ENCODE data around the gene PPDPF.

DNA sequence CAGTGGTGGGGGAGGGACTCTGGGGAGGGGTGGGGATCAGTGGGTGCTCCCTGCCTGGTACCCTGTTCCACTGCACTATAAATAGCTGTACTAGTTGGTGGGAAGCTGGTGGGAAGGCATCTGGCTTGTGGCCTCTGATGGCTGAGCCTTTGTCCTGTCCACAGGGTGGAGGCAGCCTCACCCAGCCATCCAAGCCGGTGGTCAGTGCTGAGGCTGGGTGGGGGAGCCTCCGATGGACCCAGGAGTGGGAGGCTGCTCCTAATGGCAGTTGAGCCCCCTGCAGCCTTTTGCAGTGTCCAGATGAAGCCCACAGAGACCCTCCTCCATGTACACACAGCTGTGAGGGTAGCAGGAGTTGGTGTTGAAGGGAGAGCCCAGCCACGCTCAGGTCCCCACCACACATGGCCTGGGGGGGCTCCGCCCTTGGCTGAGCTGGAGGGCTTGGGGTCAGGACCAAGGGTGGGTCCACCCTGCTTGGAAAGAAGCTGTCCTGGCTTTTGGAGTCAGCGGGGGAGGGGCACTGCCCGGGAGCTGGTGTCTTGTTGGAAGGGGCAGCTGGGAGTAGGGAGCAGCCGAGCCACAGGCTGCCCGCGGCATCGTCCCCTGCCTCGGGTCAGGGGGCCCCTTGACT lies 2.5 kb downstream of the PPDPF start:
- TF ChIP-seq POLR2AphosphoS5 (IDR thresholded peaks at IDR 0.05) (no peak), RAD21 (conservative IDR thresholded peaks at IDR 0.05) (no peak)
